Adrenal gland (tissue), 12 donors: Measurements from ENCODE around the gene WSCD2. TPM values are rescaled to one million over a fixed set of nuclear protein-coding genes. Genes with fewer than 3 reads are reported as not detected.

ENCODE experiments used
- DNase-seq, 7 donors: peaks; one replicate each; pipeline ENCODE4 v3.0.0-alpha.2; 2019 to 2020
- H3K27ac ChIP-seq, 5 donors: fragments of 200-600 bp; sonication (generic) in 4 of 5; 1 replicate in 3 of 5; 2 replicates in 2 of 5; pipeline versions ENCODE4 v1.5.1 to v1.8.0; 2016 to 2020; ENCODE audit warnings: mild to moderate bottlenecking in 1 of 5
- H3K27me3 ChIP-seq: fragments of 200-600 bp; 2 replicates; pipeline ENCODE4 v1.8.0; 2021
- H3K36me3 ChIP-seq, 2 donors: fragments of 200-600 bp; replicated peaks in 1 of 2; 1 replicate in 1 of 2; 2 replicates in 1 of 2; pipeline versions ENCODE4 v1.5.1 to v1.8.0; 2018 to 2022
- H3K4me1 ChIP-seq, 2 donors: fragments of 200-600 bp; replicated peaks in 1 of 2; 1 replicate in 1 of 2; 2 replicates in 1 of 2; pipeline versions ENCODE4 v1.5.1 to v1.8.0; 2018 to 2021
- H3K4me3 ChIP-seq, 4 donors: fragments of 200-600 bp; sonication (generic) in 3 of 4; one replicate each; pipeline ENCODE4 v1.5.1; 2016 to 2018
- H3K9me3 ChIP-seq, 3 donors: fragments of 200-600 bp; sonication (generic) in 1 of 3; replicated peaks in 1 of 3; 1 replicate in 2 of 3; 2 replicates in 1 of 3; pipeline versions ENCODE4 v1.5.1 to v1.8.0; 2016 to 2021
- CTCF ChIP-seq, 6 experiments: fragments of 450-650 bp in 4 of 6; fragments of 200-600 bp in 2 of 6; sonication (generic) in 1 of 6; IDR thresholded peaks; 1 replicate in 5 of 6; 2 replicates in 1 of 6; pipeline versions ENCODE4 v1.5.1 to v1.8.0; 2016 to 2021; ENCODE audit warnings: antibody characterized with exemption in 6 of 6, mild to moderate bottlenecking in 2 of 6, moderate library complexity in 1 of 6
- POLR2A ChIP-seq, 2 donors: fragments of 450-650 bp; IDR thresholded peaks; one replicate each; pipeline ENCODE4 v1.6.1; 2017; ENCODE audit warnings: antibody characterized with exemption in 2 of 2, mild to moderate bottlenecking in 2 of 2, moderate library complexity in 1 of 2
- WGBS, 4 donors: extraction: QIAGEN DNeasy Blood & Tissue Kit in 2 of 4; methylation state at CpG; one replicate each; pipeline versions ENCODE4 v1.1.5 to v1.1.7; 2013 to 2017; 5-methylcytosine and 5-hydroxymethylcytosine counted together
- intact Hi-C, 2 donors: fragments of 100-400 bp; cut with DNase I; formaldehyde crosslinking; loops; one replicate each; pipeline versions ENCODE4 v1.14.1 to v1.15.0; 2022 to 2023
- polyA plus RNA-seq, 3 donors: library from polyadenylated mRNA; stranded (reverse); fragments of 200-250 nt in 2 of 3; fragments of 350-450 nt in 1 of 3; fragmentation: Illumina TruSeq in 1 of 3; extraction: RNeasy Lipid Tissue Mini Kit (QIAGEN cat#74804) in 1 of 3; gene quantifications; one replicate each; pipeline ENCODE4 v1.2.3, GENCODE V29; 2013 to 2014
- total RNA-seq, 9 donors: library from RNA; depleted of rRNA in 4 of 9; stranded (reverse); fragments of >200 nt in 4 of 9; fragments of 120-200 nt in 1 of 9; fragmentation: NEBNext Ultra II Directional in 1 of 9; extraction: Animal tissue kit (Norgen Biotek cat#: 25700) in 1 of 9; gene quantifications; one replicate each; pipeline versions ENCODE4 v1.1.0 to v1.2.4, GENCODE V29; 2013 to 2023
- donor health status: healthy with polysubstance abuse.
- donor health status: Bipolar disorder and iron deficiency.
- donor health status: DM: yes; HTN: yes; CAD: no.
- donor health status: DM: no; HTN: no; CAD: no.
- donor health status: DM: no; HTN: no; CAD: no.
- donor health status: DM: yes; HTN: yes; CAD: no.

WSCD2 gene
- total and polyA plus RNA-seq, 12 donors: 0.18 to 2.9 (median 0.69) TPM

- Histone ChIP-seq H3K9me3 (no peaks in the 10 kb centered on the region), H3K27me3 (no peaks in the 10 kb centered on the region), H3K36me3 (no peaks in the 10 kb centered on the region), H3K4me3 (no peak overlapping the region), H3K27ac (no peak overlapping the region), H3K4me1 (no peaks in the 10 kb centered on the region)
- intact Hi-C loops: no loop called here
- TF ChIP-seq CTCF (IDR thresholded peaks at IDR 0.05): no peak
- no peak for TF ChIP-seq POLR2A (IDR thresholded peaks at IDR 0.05)
- no peak for DNase-seq
- WGBS, 4 donors: 64 to 87% (median 71%) methylated on average over 2 of the region's 2 CpGs
Observed at GRCh38 chr12:108145011-108145410, 15.9 kb downstream of the WSCD2 start.

GRCh38 chr12:108146035-108146893 lies 17.2 kb downstream of the WSCD2 start:
- H3K27me3 ChIP-seq: no peaks in the 10 kb centered on the region
- no peaks in the 10 kb centered on the region for H3K4me1 ChIP-seq
- no peak for DNase-seq
- intact Hi-C loops: no loop called here
- H3K4me3 ChIP-seq: no peak overlapping the region
- H3K9me3 ChIP-seq: no peaks in the 10 kb centered on the region
- no peaks in the 10 kb centered on the region for H3K36me3 ChIP-seq
- no peak for TF ChIP-seq CTCF (IDR thresholded peaks at IDR 0.05)
- no peak for TF ChIP-seq POLR2A (IDR thresholded peaks at IDR 0.05)
- 48 to 66% (median 61%) methylated on average over 6 of the region's 6 CpGs for WGBS, 4 donors
- H3K27ac ChIP-seq: no peak overlapping the region

- no peak for DNase-seq
- no peaks in the 10 kb centered on the region for H3K4me1 ChIP-seq
- no peak overlapping the region for H3K27ac ChIP-seq
- WGBS, 4 donors: 87 to 92% (median 90%) methylated on average over 5 of the region's 5 CpGs
- H3K9me3 ChIP-seq: no peaks in the 10 kb centered on the region
- TF ChIP-seq POLR2A (IDR thresholded peaks at IDR 0.05): no peak
- no peak for TF ChIP-seq CTCF (IDR thresholded peaks at IDR 0.05)
- H3K27me3 ChIP-seq: no peaks in the 10 kb centered on the region
- no peak overlapping the region for H3K4me3 ChIP-seq
- intact Hi-C loops: no loop called here
- no peaks in the 10 kb centered on the region for H3K36me3 ChIP-seq
Observed at GRCh38 chr12:108147279-108147678, 18.2 kb downstream of the WSCD2 start.

- WGBS, 4 donors: 71 to 86% (median 76%) methylated on average over 3 of the region's 3 CpGs
- Histone ChIP-seq H3K27ac (no peak overlapping the region), H3K4me1 (no peaks in the 10 kb centered on the region), H3K4me3 (no peak overlapping the region), H3K36me3 (no peaks in the 10 kb centered on the region), H3K9me3 (no peaks in the 10 kb centered on the region), H3K27me3 (no peaks in the 10 kb centered on the region)
- intact Hi-C loops: no loop called here
- TF ChIP-seq POLR2A (IDR thresholded peaks at IDR 0.05): no peak
- no peak for TF ChIP-seq CTCF (IDR thresholded peaks at IDR 0.05)
- no peak for DNase-seq
Observed at GRCh38 chr12:108148521-108149074, 19.5 kb downstream of the WSCD2 start.
